ENCODE data around the gene CBX3.

Gene CBX3

GRCh38 chr7:26188957-26189541 lies 12.5 kb upstream of the CBX3 start:
- DNase-seq = peak; percentile 39

GRCh38 chr7:26189697-26190096 lies 11.8 kb upstream of the CBX3 start:
- DNase-seq = no peak

- no peak for DNase-seq
Measured at GRCh38 chr7:26190417-26190869, 11.1 kb upstream of the CBX3 start.

- no peak for DNase-seq
Measured at GRCh38 chr7:26191233-26191973, 10.1 kb upstream of the CBX3 start.

GRCh38 chr7:26191974-26192479 lies 9.5 kb upstream of the CBX3 start:
- DNase-seq = no peak

GRCh38 chr7:26192485-26193087 lies 9.0 kb upstream of the CBX3 start:
- no peak for DNase-seq

- DNase-seq = peak; percentile 35
Measured at GRCh38 chr7:26193432-26194207, 7.9 kb upstream of the CBX3 start.

- DNase-seq = peak; percentile 26
Measured at GRCh38 chr7:26194764-26195163, 6.8 kb upstream of the CBX3 start.

- DNase-seq = no peak
Measured at GRCh38 chr7:26195182-26195581, 6.4 kb upstream of the CBX3 start.

GRCh38 chr7:26195867-26196657 lies 5.5 kb upstream of the CBX3 start:
- peak; percentile 33 for DNase-seq

- DNase-seq = peak; percentile 34
Measured at GRCh38 chr7:26197153-26198115, 4.1 kb upstream of the CBX3 start.

- DNase-seq = peak; percentile 74
Measured at GRCh38 chr7:26198133-26198780, 3.3 kb upstream of the CBX3 start.

GRCh38 chr7:26198781-26199169 lies 2.8 kb upstream of the CBX3 start:
- DNase-seq = no peak

- DNase-seq = peak; percentile 77
Measured at GRCh38 chr7:26199301-26200037, 2.1 kb upstream of the CBX3 start.

GRCh38 chr7:26200038-26200443 lies 1.5 kb upstream of the CBX3 start:
- DNase-seq = peak; percentile 75

GRCh38 chr7:26200444-26201246 lies 900 bp upstream of the CBX3 start, which contains the start of gene HNRNPA2B1:
TSS of gene HNRNPA2B1 (minus strand) at chr7:26200746. CDS start at chr7:26200577, 169 bp downstream.
- peak; percentile 99 for DNase-seq

GRCh38 chr7:26202019-26202990 lies 760 bp downstream of the CBX3 start:
- DNase-seq = peak; percentile 61

GRCh38 chr7:26203016-26203415 lies 1.5 kb downstream of the CBX3 start:
- no peak for DNase-seq

All from CD4-positive, alpha-beta T cell treated with Interleukin-10 for 1 hour (primary cell).